ENCODE results near the gene STOML1.

DNA sequence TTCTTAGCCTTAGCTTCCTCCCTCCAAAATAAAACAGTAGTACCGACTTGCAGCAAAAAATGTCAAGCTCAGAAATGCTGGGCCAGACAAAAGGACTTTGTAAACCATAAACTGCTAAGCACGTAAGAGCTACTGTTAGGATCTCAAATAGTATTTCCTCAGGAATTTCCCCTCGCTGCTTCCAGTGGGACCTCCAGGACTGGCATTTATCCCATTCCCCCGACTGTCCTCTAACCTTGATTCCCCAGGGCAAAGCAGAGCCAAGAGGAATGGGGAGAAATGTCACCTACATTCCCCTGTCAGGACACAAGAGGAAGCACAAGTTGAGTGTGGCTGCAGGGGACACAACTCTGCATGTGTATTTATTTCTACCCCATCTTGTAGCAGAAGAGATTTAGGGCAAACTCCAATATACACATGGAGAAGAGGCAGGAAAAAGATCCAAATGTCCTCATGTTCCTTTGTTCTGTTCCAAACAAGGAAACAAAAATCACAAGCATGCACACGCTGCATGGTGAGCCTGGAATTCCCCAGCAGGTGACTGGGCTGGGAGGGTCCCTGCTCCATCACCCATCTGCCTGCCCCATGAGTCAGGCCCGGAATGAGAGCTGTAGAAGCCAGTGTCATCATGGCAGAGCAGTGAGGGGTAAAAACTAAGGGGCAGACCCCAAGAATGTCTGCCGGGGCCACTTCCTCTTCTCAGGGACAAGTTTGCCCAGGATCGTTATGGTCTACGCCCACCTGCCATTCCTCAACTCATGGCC lies 4.2 kb downstream of the STOML1 start:
- TF ChIP-seq, protein P1, sequence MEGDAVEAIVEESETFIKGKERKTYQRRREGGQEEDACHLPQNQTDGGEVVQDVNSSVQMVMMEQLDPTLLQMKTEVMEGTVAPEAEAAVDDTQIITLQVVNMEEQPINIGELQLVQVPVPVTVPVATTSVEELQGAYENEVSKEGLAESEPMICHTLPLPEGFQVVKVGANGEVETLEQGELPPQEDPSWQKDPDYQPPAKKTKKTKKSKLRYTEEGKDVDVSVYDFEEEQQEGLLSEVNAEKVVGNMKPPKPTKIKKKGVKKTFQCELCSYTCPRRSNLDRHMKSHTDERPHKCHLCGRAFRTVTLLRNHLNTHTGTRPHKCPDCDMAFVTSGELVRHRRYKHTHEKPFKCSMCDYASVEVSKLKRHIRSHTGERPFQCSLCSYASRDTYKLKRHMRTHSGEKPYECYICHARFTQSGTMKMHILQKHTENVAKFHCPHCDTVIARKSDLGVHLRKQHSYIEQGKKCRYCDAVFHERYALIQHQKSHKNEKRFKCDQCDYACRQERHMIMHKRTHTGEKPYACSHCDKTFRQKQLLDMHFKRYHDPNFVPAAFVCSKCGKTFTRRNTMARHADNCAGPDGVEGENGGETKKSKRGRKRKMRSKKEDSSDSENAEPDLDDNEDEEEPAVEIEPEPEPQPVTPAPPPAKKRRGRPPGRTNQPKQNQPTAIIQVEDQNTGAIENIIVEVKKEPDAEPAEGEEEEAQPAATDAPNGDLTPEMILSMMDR (IDR thresholded peaks at IDR 0.05; ENCODE audit: low read depth, low read length) = no peak
- TF ChIP-seq EZH2phosphoT487 (IDR thresholded peaks at IDR 0.05; ENCODE audit: low read depth) = no peak

Measured in OCI-LY3 (cell line).